Gastrocnemius medialis (tissue), 4 donors: ENCODE measurements around the gene TMEM186.

Source experiments
- CTCF ChIP-seq, 5 experiments: fragments of 450-650 bp in 3 of 5; fragments of 200-600 bp in 2 of 5; sonication (generic) in 2 of 5; IDR thresholded peaks in 4 of 5; conservative IDR thresholded peaks in 1 of 5; 1 replicate in 4 of 5; 2 replicates in 1 of 5; pipeline ENCODE4 v1.5.1; 2016 to 2019; ENCODE audit warnings: antibody characterized with exemption in 5 of 5, mild to moderate bottlenecking in 3 of 5, moderate library complexity in 3 of 5
- POLR2A ChIP-seq, 2 donors: fragments of 450-650 bp; IDR thresholded peaks; one replicate each; pipeline ENCODE4 v1.6.1; 2017; ENCODE audit warnings: antibody characterized with exemption in 2 of 2, mild to moderate bottlenecking in 2 of 2, moderate library complexity in 2 of 2

GRCh38 chr16:8768283-8768682, 29.2 kb downstream of the TMEM186 start:
- TF ChIP-seq CTCF (IDR thresholded peaks at IDR 0.05 in 4 of 5, conservative IDR thresholded peaks at IDR 0.05 in 1 of 5), result no peak
- no peak for TF ChIP-seq POLR2A (IDR thresholded peaks at IDR 0.05)
